ENCODE measurements around the gene WNT5B.

GRCh38 chr12:1583421-1584078, 45.5 kb upstream of the WNT5B start:
- TF ChIP-seq ESRRG (CRISPR knock-in tag; IDR thresholded peaks at IDR 0.05) = no peak
- TF ChIP-seq ZC3H10 (CRISPR knock-in tag; IDR thresholded peaks at IDR 0.05) = no peak
- TF ChIP-seq GLIS3 (CRISPR knock-in tag; IDR thresholded peaks at IDR 0.05) = no peak
- no peak for TF ChIP-seq BACH2 (CRISPR knock-in tag; IDR thresholded peaks at IDR 0.05; ENCODE audit: borderline replicate concordance)
- no peak for TF ChIP-seq ZNF565 (CRISPR knock-in tag; conservative IDR thresholded peaks at IDR 0.05; ENCODE audit: low read depth)
- TF ChIP-seq ZFP30 (CRISPR knock-in tag; IDR thresholded peaks at IDR 0.05) = no peak

Measured in SK-N-SH treated with all-trans-retinoic acid at 6 μM for 48 hours (cell line).